Adipocyte (in vitro differentiated cells): ENCODE data around the gene KRTAP6-2.

Source experiments
- DNase-seq: peaks from one replicate; pipeline ENCODE4 v3.0.0-alpha.2; 2015; ENCODE audit warnings: low read depth
- H3K27me3 ChIP-seq: replicated peaks from 2 replicates; pipeline ENCODE4 v1.7.0; 2013; ENCODE audit warnings: mild to moderate bottlenecking, low read length, moderate library complexity; ENCODE audit not compliant: control insufficient read depth, insufficient read depth
- H3K36me3 ChIP-seq: 2 replicates; pipeline ENCODE4 v1.7.0; 2013; ENCODE audit warnings: low read length, mild to moderate bottlenecking, moderate library complexity; ENCODE audit not compliant: control insufficient read depth, insufficient read depth, severe bottlenecking
- H3K4me1 ChIP-seq: 2 replicates; pipeline ENCODE4 v1.7.0; 2013; ENCODE audit warnings: mild to moderate bottlenecking, low read length, moderate library complexity; ENCODE audit not compliant: control insufficient read depth, insufficient read depth
- H3K4me3 ChIP-seq: 2 replicates; pipeline ENCODE4 v1.7.0; 2013; ENCODE audit warnings: mild to moderate bottlenecking, low read length, moderate library complexity
- H3K9ac ChIP-seq: 2 replicates; pipeline ENCODE4 v1.7.0; 2013; ENCODE audit warnings: mild to moderate bottlenecking, low read length, moderate library complexity
- H3K9me3 ChIP-seq: 2 replicates; pipeline ENCODE4 v1.7.0; 2013; ENCODE audit warnings: mild to moderate bottlenecking, low read length, moderate library complexity; ENCODE audit not compliant: control insufficient read depth

Gene KRTAP6-2

GRCh38 chr21:30616125-30616524, 17.4 kb upstream of the KRTAP6-2 start, which contains the start of gene KRTAP20-1:
Gene KRTAP20-1 (plus strand): TSS chr21:30616425. CDS start chr21:30616455, 30 bp downstream.
- H3K9ac ChIP-seq: no peak within 1 kb of the TSS
- H3K4me3 ChIP-seq: no peak within 1 kb of the TSS
- no peak for DNase-seq
- H3K27me3 ChIP-seq: no peaks in the 10 kb centered on the region
- no peaks in the 10 kb centered on the region for H3K9me3 ChIP-seq
- H3K4me1 ChIP-seq: no peaks in the 10 kb centered on the region
- no peaks in the 10 kb centered on the region for H3K36me3 ChIP-seq

GRCh38 chr21:30615199-30615598, 16.5 kb upstream of the KRTAP6-2 start:
- Histone ChIP-seq H3K4me3 (no peak overlapping the region), H3K9ac (no peak overlapping the region), H3K4me1 (no peaks in the 10 kb centered on the region), H3K27me3 (no peaks in the 10 kb centered on the region), H3K36me3 (no peaks in the 10 kb centered on the region), H3K9me3 (no peaks in the 10 kb centered on the region)
- DNase-seq: no peak

- H3K9ac ChIP-seq: no peak within 1 kb of the TSS
- no peak for DNase-seq
- no peak within 1 kb of the TSS for H3K4me3 ChIP-seq
- H3K27me3 ChIP-seq: no peaks in the 10 kb centered on the region
- H3K9me3 ChIP-seq: no peaks in the 10 kb centered on the region
- no peaks in the 10 kb centered on the region for H3K4me1 ChIP-seq
- no peaks in the 10 kb centered on the region for H3K36me3 ChIP-seq
Observed at GRCh38 chr21:30613836-30614235, 15.1 kb upstream of the KRTAP6-2 start, which contains the start of gene KRTAP6-1. Gene KRTAP6-1 (minus strand): TSS chr21:30613930. CDS start chr21:30613904, 26 bp downstream.

- DNase-seq: no peak
Observed at GRCh38 chr21:30612132-30612531, 13.4 kb upstream of the KRTAP6-2 start.

GRCh38 chr21:30605968-30606367, 7.3 kb upstream of the KRTAP6-2 start:
- H3K9me3 ChIP-seq: no peaks in the 10 kb centered on the region
- no peaks in the 10 kb centered on the region for H3K27me3 ChIP-seq
- H3K4me1 ChIP-seq: no peaks in the 10 kb centered on the region
- no peak overlapping the region for H3K9ac ChIP-seq
- DNase-seq: no peak
- H3K36me3 ChIP-seq: no peaks in the 10 kb centered on the region
- H3K4me3 ChIP-seq: no peak overlapping the region

More at GRCh38 chr21:30612132-30612531, 13.4 kb upstream of the KRTAP6-2 start:
- Histone ChIP-seq H3K4me1 (no peaks in the 10 kb centered on the region), H3K36me3 (no peaks in the 10 kb centered on the region), H3K27me3 (no peaks in the 10 kb centered on the region), H3K4me3 (no peak overlapping the region), H3K9me3 (no peaks in the 10 kb centered on the region), H3K9ac (no peak overlapping the region)

- Histone ChIP-seq H3K27me3 (no peaks in the 10 kb centered on the region), H3K36me3 (no peaks in the 10 kb centered on the region), H3K4me3 (no peak within 1 kb of the TSS), H3K4me1 (no peaks in the 10 kb centered on the region), H3K9me3 (no peaks in the 10 kb centered on the region), H3K9ac (no peak within 1 kb of the TSS)
- DNase-seq: no peak
Observed at GRCh38 chr21:30600787-30601186, 2.1 kb upstream of the KRTAP6-2 start, which contains the start of gene KRTAP22-1. Gene KRTAP22-1 (plus strand): TSS chr21:30601087.

- no peaks in the 10 kb centered on the region for H3K9me3 ChIP-seq
- no peaks in the 10 kb centered on the region for H3K4me1 ChIP-seq
- no peaks in the 10 kb centered on the region for H3K27me3 ChIP-seq
- no peak within 1 kb of the TSS for H3K4me3 ChIP-seq
- H3K36me3 ChIP-seq: no peaks in the 10 kb centered on the region
- no peak for DNase-seq
- no peak within 1 kb of the TSS for H3K9ac ChIP-seq
Observed at GRCh38 chr21:30592140-30592539, 6.6 kb downstream of the KRTAP6-2 start, which contains the start of gene KRTAP6-3. Gene KRTAP6-3 (plus strand): TSS chr21:30592440. CDS start chr21:30592446, 6 bp downstream.

GRCh38 chr21:30590297-30590696, 8.4 kb downstream of the KRTAP6-2 start, which contains the start of gene KRTAP22-2:
Gene KRTAP22-2 (minus strand): TSS chr21:30590397.
- H3K4me3 ChIP-seq: no peak within 1 kb of the TSS
- no peaks in the 10 kb centered on the region for H3K36me3 ChIP-seq
- DNase-seq: no peak
- no peaks in the 10 kb centered on the region for H3K27me3 ChIP-seq
- no peaks in the 10 kb centered on the region for H3K9me3 ChIP-seq
- H3K4me1 ChIP-seq: no peaks in the 10 kb centered on the region
- H3K9ac ChIP-seq: no peak within 1 kb of the TSS

GRCh38 chr21:30582870-30583269, 15.8 kb downstream of the KRTAP6-2 start:
- Histone ChIP-seq H3K9ac (no peak overlapping the region), H3K27me3 (no peaks in the 10 kb centered on the region), H3K9me3 (no peaks in the 10 kb centered on the region), H3K4me1 (no peaks in the 10 kb centered on the region), H3K4me3 (no peak overlapping the region), H3K36me3 (no peaks in the 10 kb centered on the region)
- no peak for DNase-seq

GRCh38 chr21:30580132-30580531, 18.6 kb downstream of the KRTAP6-2 start:
- H3K4me3 ChIP-seq: no peak overlapping the region
- no peaks in the 10 kb centered on the region for H3K9me3 ChIP-seq
- no peaks in the 10 kb centered on the region for H3K27me3 ChIP-seq
- H3K36me3 ChIP-seq: no peaks in the 10 kb centered on the region
- no peak overlapping the region for H3K9ac ChIP-seq
- no peak for DNase-seq
- no peaks in the 10 kb centered on the region for H3K4me1 ChIP-seq

GRCh38 chr21:30579346-30579745, 19.4 kb downstream of the KRTAP6-2 start:
- Histone ChIP-seq H3K36me3 (no peaks in the 10 kb centered on the region), H3K9ac (no peak overlapping the region), H3K9me3 (no peaks in the 10 kb centered on the region), H3K4me3 (no peak overlapping the region), H3K27me3 (no peaks in the 10 kb centered on the region), H3K4me1 (no peaks in the 10 kb centered on the region)
- DNase-seq: no peak

GRCh38 chr21:30577766-30578165, 20.9 kb downstream of the KRTAP6-2 start:
- Histone ChIP-seq H3K27me3 (no peaks in the 10 kb centered on the region), H3K9me3 (no peaks in the 10 kb centered on the region)
- no peak for DNase-seq

More at GRCh38 chr21:30577766-30578165, 20.9 kb downstream of the KRTAP6-2 start:
- Histone ChIP-seq H3K36me3 (no peaks in the 10 kb centered on the region), H3K4me3 (no peak overlapping the region), H3K9ac (no peak overlapping the region), H3K4me1 (no peaks in the 10 kb centered on the region)
